ENCODE results near the gene KIAA1755. TPM values are rescaled to one million over a fixed set of nuclear protein-coding genes. Genes with fewer than 3 reads are reported as not detected.

KIAA1755 gene
- polyA plus RNA-seq, 1 of the 3 experiments (the other 2 are of a cell fraction), result 0.54 TPM

DNA sequence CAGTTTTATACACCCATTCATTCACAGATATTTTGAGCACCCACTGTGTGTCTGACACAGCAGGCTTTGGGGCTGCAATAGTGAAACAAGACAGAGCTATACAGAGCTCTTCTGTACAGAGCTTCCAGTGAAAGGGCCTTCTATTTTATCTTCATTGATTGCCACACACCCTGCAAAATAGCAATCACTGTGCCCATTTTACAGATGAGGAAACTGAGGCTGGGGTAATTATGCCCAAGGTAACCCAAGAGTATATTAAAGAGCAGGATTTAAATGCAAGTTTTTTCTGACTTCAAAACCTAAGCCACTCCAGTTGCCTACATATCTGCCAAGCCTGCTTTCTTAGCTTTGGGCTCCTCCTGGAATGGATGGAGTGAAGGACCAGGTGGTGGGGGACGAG, 47.9 kb upstream of the KIAA1755 start:
- 67% methylated on average over 1 of the region's 1 CpG for WGBS (ENCODE audit: low lambda C conversion rate)
- no peaks in the 10 kb centered on the region for H3K9me3 ChIP-seq
- H3K9ac ChIP-seq, result no peak overlapping the region
- H4K20me1 ChIP-seq (ENCODE audit: insufficient read depth), result no peaks in the 10 kb centered on the region
- H3K4me2 ChIP-seq, result no peak overlapping the region
- H3K4me3 ChIP-seq (ENCODE audit: low read depth in 2 of 2, low read length in 1 of 2), result no peak overlapping the region
- H3K9me2 ChIP-seq, result no peaks in the 10 kb centered on the region
- no peaks in the 10 kb centered on the region for H3K27me3 ChIP-seq (ENCODE audit: insufficient read depth)
- no peak for DNase-seq
- peaks cover 1% of the 10 kb centered on the region for H3F3A ChIP-seq (replicated peaks; ENCODE audit: insufficient read depth)
- TF ChIP-seq ELF1 (IDR thresholded peaks at IDR 0.05) (no peak), MEF2A (IDR thresholded peaks at IDR 0.05; ENCODE audit: borderline replicate concordance, low read depth) (no peak), SMC3 (IDR thresholded peaks at IDR 0.05; ENCODE audit: low read depth, low read length) (no peak), CHD2 (IDR thresholded peaks at IDR 0.05; ENCODE audit: low read length, partially characterized antibody) (no peak), EP300 (IDR thresholded peaks at IDR 0.05; ENCODE audit: borderline replicate concordance in 1 of 2, low read depth in 1 of 2, low read length in 1 of 2) (no peak), POLR2AphosphoS5 (IDR thresholded peaks at IDR 0.05; ENCODE audit: low read depth, low read length) (no peak), FOXM1 (IDR thresholded peaks at IDR 0.05; ENCODE audit: low read depth) (no peak), SIN3A (IDR thresholded peaks at IDR 0.05; ENCODE audit: borderline replicate concordance, low read depth, low read length) (no peak), YY1 (IDR thresholded peaks at IDR 0.05; ENCODE audit: low read depth) (no peak), TEAD4 (IDR thresholded peaks at IDR 0.05; ENCODE audit: borderline replicate concordance, insufficient read depth) (no peak), TAF1 (IDR thresholded peaks at IDR 0.05; ENCODE audit: borderline replicate concordance, low read depth, low read length) (no peak), RXRA (IDR thresholded peaks at IDR 0.05; ENCODE audit: borderline replicate concordance, low read depth) (no peak), FOSL2 (IDR thresholded peaks at IDR 0.05; ENCODE audit: borderline replicate concordance, low read depth) (no peak), RFX5 (IDR thresholded peaks at IDR 0.05; ENCODE audit: low read length) (no peak), FOXJ3 (CRISPR knock-in tag; IDR thresholded peaks at IDR 0.05) (no peak), GATA2 (CRISPR knock-in tag; IDR thresholded peaks at IDR 0.05) (no peak)
- TF ChIP-seq, protein P1, sequence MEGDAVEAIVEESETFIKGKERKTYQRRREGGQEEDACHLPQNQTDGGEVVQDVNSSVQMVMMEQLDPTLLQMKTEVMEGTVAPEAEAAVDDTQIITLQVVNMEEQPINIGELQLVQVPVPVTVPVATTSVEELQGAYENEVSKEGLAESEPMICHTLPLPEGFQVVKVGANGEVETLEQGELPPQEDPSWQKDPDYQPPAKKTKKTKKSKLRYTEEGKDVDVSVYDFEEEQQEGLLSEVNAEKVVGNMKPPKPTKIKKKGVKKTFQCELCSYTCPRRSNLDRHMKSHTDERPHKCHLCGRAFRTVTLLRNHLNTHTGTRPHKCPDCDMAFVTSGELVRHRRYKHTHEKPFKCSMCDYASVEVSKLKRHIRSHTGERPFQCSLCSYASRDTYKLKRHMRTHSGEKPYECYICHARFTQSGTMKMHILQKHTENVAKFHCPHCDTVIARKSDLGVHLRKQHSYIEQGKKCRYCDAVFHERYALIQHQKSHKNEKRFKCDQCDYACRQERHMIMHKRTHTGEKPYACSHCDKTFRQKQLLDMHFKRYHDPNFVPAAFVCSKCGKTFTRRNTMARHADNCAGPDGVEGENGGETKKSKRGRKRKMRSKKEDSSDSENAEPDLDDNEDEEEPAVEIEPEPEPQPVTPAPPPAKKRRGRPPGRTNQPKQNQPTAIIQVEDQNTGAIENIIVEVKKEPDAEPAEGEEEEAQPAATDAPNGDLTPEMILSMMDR (IDR thresholded peaks at IDR 0.05), result no peak
- TF ChIP-seq, protein P2, sequence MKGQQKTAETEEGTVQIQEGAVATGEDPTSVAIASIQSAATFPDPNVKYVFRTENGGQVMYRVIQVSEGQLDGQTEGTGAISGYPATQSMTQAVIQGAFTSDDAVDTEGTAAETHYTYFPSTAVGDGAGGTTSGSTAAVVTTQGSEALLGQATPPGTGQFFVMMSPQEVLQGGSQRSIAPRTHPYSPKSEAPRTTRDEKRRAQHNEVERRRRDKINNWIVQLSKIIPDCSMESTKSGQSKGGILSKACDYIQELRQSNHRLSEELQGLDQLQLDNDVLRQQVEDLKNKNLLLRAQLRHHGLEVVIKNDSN (IDR thresholded peaks at IDR 0.05; ENCODE audit: borderline replicate concordance, low read depth), result no peak
- TF ChIP-seq, protein P3, sequence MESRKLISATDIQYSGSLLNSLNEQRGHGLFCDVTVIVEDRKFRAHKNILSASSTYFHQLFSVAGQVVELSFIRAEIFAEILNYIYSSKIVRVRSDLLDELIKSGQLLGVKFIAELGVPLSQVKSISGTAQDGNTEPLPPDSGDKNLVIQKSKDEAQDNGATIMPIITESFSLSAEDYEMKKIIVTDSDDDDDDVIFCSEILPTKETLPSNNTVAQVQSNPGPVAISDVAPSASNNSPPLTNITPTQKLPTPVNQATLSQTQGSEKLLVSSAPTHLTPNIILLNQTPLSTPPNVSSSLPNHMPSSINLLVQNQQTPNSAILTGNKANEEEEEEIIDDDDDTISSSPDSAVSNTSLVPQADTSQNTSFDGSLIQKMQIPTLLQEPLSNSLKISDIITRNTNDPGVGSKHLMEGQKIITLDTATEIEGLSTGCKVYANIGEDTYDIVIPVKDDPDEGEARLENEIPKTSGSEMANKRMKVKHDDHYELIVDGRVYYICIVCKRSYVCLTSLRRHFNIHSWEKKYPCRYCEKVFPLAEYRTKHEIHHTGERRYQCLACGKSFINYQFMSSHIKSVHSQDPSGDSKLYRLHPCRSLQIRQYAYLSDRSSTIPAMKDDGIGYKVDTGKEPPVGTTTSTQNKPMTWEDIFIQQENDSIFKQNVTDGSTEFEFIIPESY (IDR thresholded peaks at IDR 0.05; ENCODE audit: borderline replicate concordance, low read depth), result no peak
- H3K27ac ChIP-seq (ENCODE audit: low read depth in 2 of 2, low read length in 1 of 2), result no peak overlapping the region
- H3K36me3 ChIP-seq (replicated peaks in 1 of 2; ENCODE audit: control insufficient read depth in 1 of 2, insufficient read depth in 2 of 2, low read length in 1 of 2), result no peaks in the 10 kb centered on the region
- H3K79me2 ChIP-seq (ENCODE audit: insufficient read depth), result no peaks in the 10 kb centered on the region
- H3K4me1 ChIP-seq (ENCODE audit: control insufficient read depth in 1 of 2, insufficient read depth in 2 of 2, low read depth in 1 of 2, low read length in 1 of 2), result no peaks in the 10 kb centered on the region
- ChIA-PET CTCF (interaction anchor here (0.7 to 1.5 kb wide), 4 partner anchors 13 to 251 kb away, joined by 3 to 4 read pairs (median 3); no protein-coding TSS in a partner anchor), POLR2A (no interaction called here)
- H2AFZ ChIP-seq (ENCODE audit: low read depth), result no peak overlapping the region

All from SK-N-SH (cell line).